GM12874 (cell line): ENCODE results near the gene PIP5KL1.

ENCODE experiments used
- CTCF ChIP-seq: IDR thresholded peaks from 2 replicates; pipeline ENCODE4 v1.5.1; 2011; ENCODE audit warnings: low read depth, mild to moderate bottlenecking, control low read depth, low read length, moderate library complexity; ENCODE audit not compliant: insufficient read depth

PIP5KL1 gene

GRCh38 chr9:127959841-127960409 is 29.3 kb upstream of the PIP5KL1 start:
- no peak for TF ChIP-seq CTCF

- TF ChIP-seq CTCF = no peak
These were observed 28.8 kb upstream of the PIP5KL1 start for GRCh38 chr9:127959398-127959797.

- no peak for TF ChIP-seq CTCF
These were observed 28.2 kb upstream of the PIP5KL1 start for GRCh38 chr9:127958728-127959127.

- peak; percentile 59 for TF ChIP-seq CTCF
These were observed 24.9 kb upstream of the PIP5KL1 start for GRCh38 chr9:127955294-127956015.

- no peak for TF ChIP-seq CTCF
These were observed 24.3 kb upstream of the PIP5KL1 start for GRCh38 chr9:127954831-127955293.

GRCh38 chr9:127953768-127954505 is 23.4 kb upstream of the PIP5KL1 start:
- TF ChIP-seq CTCF = no peak

- no peak for TF ChIP-seq CTCF
These were observed 22.6 kb upstream of the PIP5KL1 start for GRCh38 chr9:127953154-127953553.
